DMS153 treated with DMSO at 0.1 percent for 48 hours (cell line): Measurements from ENCODE around the gene RNU5B-1.

Experiments
- DNase-seq: peaks from one replicate; lab custom pipeline; 2025; ENCODE audit not compliant: unreplicated experiment; lab: John Stamatoyannopoulos, UW

Gene RNU5B-1

DNA sequence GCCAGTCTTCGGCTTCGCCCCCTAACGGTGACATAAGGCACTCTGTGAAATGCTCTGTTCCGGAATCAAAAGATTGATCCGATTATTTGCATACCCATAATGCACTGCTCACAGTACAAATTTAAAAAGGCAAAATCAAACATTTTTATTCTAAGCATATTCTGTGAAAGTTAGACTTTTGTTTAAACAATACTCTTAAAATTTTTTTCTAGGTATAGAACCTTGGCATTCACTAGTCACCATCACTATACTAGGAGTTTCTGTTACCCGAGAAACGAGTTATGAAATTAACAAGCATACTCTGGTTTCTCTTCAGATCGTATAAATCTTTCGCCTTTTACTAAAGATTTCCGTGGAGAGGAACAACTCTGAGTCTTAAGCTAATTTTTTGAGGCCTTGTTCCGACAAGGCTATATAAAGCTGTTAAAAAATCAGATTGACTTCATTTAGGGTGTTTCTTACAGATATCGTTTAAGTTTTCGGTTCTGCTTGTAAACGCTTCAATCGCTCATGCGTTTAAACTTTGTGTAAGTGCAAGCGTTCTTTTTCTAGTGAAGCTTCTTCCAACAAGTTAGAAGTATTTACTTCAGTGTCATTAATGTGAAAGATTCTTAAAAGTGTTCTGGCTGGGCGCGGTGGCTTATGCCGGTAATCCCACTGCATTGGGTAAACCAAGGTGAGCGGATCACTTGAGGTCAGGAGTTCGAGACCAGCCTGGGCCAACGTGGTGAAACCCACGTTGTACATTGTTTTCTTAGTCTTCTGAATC is at the start of gene RNU5B-1:
RNU5B-1 (plus strand) TSS at position 297 of the 769 bp plus-strand sequence.
- peak; percentile 71 for DNase-seq

DNA sequence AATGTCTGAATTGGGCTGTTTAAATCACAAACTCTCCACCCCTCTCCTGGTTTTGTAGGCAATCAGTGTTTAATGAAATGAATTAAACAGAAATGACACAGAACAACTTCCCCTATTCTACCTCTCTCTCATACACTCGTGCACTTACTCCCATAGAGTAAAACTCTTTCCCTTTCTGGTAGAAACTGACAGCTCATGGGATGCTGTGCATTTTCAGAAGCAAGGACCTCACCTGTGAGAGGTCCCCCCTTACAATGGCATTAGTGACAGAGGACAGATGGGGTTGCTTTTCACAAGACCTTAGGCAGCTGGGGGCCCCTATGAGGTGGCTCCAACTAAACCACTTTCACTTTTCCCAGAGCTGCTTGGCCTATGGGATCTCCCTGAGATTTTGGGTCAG is 49.7 kb upstream of the RNU5B-1 start:
- no peak for DNase-seq

DNA sequence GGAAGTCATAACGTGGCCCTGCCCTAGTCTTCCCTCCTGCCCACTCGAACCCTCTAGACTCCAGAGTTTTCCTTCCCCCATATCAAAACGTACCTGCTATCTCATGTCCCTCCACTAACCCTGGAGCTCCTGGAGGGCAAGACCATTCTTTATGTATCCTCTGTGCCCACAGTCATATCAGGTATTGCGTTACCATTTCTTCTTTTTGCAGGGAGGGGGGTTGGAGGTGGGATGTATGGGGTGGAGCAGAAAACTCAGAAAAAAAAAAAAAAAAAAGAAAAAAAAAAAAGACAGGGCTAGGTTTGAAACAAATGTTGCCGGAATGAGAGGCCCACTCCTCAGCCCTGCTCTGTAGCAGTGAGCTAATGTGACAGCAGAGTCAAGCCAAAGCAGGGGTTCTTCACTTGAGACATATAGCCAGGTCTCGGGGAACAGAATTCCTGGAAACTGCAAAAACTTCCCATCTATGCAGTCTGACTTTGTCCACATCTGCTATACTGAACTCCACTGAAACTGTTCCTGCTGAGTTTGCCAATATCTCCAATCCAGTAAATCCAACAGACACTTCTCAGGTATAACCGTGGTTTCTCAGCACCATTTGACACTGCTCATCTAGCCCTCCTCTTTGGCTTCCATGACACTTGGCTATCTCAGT is 48.9 kb upstream of the RNU5B-1 start:
- DNase-seq: no peak

DNA sequence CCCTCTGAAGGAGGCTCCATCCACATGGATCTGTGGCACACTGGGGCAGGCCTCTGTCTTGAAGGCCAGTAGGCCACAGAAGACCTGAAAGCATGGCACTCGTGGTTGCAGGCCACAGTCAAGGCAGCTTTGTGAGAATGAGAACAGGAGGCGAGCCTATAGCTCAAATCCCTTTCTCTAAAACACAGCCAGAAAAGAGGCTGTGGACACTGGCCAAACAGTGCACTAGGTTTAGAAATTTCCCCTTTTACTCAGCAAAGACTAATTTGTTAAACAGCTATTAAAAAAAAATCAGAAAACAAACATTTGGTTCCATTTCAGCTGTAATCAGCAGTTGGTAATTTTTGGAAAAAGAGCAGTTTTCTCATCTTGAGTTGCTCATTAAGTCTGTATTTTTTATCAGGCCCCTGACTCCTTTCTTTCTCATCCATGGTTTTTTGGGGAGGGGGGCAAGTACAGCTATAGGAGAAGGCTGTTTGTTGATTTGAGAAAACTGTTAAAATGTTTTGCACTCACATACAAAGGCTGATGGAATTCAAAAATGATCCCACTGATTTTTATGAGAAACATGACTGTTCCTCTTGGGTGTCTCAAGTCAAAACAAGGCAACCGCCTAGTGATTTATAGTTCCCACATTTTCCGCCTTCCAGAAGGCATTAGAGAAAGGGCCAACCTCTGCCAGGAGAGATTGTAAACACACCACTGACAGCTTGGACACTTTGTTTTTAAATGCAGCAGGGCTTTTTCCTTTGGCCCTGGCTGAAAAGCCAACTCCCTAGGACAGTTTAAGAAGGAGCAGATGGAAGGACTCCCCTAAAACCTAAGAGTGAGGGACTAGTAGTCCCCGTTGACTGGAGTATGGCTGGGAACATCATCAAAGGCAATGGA is 45.9 kb upstream of the RNU5B-1 start:
- DNase-seq: no peak

DNA sequence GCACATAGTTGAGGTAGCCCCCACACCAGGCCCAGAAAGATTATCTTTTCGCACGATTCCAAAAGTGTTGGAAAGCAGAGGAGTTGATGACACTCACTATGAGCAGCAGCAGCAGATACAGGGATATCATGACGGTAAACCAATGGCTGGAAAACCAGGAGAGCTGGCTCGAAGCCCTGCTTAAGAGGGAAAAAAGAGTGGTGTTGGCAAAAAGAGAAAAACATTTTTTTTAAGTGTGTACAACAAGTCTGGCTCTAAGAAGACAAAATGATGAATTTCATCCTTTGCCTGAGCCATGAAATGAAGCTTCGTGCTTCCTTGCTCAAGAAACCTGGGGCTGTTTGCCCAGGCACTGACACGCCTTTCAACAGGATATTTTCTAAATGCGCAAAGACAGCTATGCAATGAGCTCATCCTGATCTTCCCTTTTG is 45.1 kb upstream of the RNU5B-1 start:
- no peak for DNase-seq

DNA sequence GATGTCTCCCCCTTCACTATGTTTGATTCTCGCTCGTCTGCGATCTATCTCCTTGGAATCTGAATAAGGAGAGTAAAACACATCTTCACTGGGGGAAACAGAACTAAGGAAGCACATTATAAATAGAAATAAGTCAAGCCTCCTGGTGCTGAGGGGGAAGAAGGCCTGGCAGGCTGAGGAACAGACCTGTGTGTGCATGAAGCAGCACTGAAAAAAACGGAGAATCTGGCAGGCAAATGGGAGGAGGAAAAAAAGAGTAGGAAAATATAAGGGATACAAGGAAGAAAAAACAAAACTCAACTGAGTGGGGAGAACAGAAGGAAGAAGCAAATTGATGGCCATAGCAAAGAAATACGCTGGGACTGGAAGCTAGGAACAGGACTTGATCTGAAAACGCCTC is 43.5 kb upstream of the RNU5B-1 start:
- DNase-seq: no peak

DNA sequence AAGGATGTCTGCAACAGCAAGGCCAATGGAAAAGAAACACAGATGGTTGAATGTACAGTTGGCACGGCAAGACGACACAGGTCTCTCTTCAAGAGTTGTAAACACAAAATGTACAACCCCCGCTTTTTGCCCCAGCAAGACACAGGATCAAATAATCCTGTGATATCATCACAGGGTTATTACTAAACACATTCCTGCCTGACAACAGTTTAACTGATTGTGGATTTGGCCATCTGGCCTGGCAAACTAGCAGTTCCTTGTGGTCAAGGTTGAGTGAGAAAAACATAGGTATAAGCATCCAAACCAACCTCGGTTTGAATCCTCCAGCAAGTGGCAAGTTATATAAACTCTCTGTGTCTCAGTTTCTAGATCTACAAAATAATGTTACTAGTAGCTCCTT is 41.2 kb upstream of the RNU5B-1 start:
- DNase-seq: no peak

DNA sequence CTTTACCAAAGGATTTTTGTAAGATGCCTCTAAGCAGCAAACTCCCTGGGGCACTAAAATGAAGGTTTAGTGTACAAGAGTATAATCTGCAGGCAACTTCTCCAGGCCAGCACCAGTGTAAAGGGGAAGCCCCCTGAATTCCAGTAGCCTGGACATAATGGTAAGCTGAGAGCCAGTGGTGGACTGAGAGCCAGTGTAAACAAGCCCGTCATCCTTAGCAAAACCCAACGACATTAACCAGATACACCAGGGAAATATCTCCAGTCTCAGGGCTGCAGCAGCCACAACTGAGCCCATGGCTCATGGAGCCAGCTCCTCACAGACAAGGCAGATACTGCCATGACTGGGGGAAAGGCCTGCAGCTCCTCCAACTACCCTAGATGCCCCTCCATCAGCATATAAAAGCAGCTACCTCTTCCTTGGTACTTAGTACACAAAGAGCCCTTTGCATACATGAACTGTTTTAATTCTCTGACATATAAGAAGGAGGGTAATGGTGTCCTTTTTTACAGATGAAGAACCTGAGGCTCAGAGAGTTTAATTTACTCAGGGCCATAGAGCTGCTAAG is 39.5 kb upstream of the RNU5B-1 start:
- no peak for DNase-seq

DNA sequence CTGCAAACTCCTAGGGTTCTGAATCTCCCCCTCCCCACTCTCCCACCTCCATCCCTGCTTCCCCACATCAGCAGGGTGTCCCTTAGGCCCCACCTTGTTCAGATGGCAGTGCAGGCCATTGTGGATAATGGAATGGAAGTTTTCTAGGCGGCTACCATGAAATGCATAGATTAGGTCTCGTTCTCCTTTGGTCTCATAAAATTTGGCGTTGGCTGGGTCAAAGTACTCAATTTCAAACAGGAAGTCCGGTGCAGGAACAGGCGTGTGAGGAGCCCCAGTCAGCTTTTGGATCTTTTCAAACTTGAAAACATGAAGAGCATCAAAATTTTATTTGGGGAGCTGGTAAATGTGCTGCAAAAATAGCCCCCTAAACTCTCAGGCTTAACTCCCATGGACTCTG is 38.0 kb upstream of the RNU5B-1 start:
- no peak for DNase-seq

DNA sequence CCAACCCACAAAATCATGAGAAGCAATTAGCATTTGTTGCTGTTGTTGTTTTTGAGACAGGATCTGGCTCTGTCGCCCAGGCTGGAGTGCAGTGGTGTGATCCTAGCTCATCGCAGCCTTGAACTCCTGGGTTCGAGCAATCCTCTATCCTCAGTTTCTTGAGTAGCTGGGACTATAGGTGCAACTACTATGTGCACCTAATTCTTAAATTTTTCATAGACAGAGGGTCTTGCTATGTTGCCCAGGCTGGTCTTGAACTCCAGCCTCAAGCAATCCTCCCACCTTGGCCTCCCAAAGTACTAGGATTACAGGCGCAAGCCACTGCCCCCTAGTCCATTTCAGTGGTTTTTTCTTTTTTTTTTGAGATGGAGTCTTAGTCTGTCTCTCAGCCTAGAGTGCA is 36.1 kb upstream of the RNU5B-1 start:
- no peak for DNase-seq

DNA sequence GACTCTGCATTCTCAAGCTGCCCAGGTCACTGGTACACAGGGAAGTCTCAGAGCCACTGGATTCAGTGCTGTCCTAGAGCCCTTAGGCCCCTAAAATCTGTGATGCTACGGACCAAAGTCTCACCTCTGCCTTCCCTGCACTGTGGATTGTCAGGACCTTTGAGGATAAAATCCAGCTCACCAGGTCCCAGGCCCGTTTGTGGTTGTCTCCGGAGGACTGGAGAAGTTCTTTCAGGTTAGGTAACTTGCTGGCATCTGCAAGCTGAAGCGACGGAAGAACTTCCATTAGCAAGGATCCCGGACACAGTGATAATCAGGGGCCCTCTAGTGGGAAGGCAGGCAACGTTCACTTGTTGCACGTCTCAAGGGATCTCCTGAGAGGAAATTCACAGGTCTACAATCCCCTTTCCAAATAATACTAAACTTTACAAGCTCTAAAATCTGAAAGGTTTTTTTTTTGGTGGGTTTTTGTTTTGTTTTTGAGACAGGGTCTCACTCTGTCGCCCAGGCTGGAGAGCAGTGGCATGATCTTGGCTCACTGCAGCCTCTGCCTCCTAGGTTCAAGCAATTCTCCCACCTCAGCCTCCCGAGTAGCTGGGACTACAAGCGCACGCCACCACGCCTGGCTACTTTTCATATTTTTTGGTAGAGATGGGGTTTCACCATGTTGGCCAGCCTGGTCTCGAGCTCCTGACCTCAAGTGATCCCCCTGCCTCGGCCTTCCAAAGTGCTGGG is 33.5 kb upstream of the RNU5B-1 start:
- peak; percentile 0 for DNase-seq

DNA sequence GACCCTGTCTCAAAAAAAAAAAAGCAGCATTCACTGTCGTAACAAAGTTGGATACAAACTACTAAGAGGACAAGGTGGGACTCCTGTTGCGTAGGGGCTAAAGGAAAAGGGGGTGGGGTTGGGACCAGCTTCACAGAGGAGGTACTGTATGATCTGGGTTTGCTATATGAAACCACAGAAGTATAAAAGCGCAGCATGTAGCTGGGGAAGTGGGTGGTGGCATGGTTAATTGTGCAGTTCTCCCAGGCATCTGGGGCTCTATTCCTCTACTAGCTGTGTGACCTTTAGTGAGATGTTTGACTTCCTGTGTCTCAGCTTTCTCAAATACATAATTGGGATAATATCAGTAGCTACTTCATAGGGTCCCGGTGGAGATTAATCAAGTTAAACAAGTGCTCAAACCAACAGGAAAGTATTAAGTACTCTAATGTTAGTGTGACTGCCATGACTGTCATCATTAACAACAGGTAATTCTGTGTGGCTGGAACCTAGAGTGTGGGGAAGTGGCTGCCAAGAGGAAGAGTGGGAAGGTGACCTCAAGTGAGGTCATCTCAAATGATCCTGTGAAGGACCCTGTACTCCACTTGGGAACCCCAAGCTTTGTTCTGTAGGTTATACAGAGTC is 29.3 kb upstream of the RNU5B-1 start:
- no peak for DNase-seq

DNA sequence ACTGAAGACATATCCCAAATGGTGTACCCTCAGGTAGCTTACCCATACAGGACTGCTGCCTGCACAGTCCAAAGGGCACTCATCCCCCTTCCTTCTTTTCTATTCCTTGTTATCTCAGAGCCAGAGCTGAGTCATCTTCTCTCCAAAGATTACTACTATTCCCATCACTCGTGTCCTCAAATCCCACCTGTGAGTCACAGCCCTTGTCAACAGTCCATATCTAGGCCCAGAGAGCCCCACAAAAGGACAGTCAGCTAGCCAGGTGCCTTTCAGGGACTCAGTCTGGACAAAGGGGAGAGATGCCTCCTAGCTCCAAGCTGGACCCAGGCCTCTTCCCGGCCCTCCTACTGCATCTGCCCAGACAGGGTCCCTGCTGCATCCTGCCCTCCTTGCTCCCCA is 28.8 kb upstream of the RNU5B-1 start:
- DNase-seq: no peak

DNA sequence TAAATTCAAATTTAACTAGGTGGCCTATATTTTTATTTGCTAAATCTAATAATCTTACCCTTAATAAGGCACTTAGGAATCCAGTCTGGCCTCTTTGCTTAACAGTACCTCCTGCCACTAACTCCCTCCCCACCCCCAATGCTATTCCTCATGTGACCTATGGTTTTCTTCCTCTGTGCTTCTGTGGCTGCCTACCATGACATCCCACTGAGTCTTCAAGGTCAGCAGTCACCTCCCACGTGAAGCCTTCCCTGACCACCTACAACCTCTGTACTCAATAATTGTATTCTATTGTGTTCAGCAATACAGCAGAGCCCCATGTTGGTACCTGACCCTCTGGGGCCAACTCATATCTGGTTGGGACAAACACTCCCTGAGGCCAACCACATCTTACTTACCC is 27.5 kb upstream of the RNU5B-1 start:
- DNase-seq: no peak

DNA sequence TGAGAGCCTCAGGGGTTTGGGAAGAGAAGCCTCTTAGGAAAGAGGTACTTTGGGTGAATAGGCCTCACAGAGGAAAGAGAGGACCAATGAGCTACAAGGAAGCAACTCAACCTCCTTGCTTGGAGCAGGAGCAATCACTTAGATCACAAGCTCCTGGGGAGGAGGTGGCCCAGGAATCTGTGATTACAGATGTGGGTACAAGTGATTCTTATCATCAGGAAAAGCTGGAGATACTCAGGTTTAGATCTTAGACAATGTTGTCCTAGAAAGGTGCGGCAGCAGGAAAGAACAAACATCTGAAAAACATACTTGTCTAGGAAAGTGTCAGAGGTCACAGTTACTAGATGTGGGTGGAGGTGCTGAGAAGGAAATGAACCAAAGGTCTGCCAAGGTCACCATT is 26.0 kb upstream of the RNU5B-1 start:
- DNase-seq: no peak

DNA sequence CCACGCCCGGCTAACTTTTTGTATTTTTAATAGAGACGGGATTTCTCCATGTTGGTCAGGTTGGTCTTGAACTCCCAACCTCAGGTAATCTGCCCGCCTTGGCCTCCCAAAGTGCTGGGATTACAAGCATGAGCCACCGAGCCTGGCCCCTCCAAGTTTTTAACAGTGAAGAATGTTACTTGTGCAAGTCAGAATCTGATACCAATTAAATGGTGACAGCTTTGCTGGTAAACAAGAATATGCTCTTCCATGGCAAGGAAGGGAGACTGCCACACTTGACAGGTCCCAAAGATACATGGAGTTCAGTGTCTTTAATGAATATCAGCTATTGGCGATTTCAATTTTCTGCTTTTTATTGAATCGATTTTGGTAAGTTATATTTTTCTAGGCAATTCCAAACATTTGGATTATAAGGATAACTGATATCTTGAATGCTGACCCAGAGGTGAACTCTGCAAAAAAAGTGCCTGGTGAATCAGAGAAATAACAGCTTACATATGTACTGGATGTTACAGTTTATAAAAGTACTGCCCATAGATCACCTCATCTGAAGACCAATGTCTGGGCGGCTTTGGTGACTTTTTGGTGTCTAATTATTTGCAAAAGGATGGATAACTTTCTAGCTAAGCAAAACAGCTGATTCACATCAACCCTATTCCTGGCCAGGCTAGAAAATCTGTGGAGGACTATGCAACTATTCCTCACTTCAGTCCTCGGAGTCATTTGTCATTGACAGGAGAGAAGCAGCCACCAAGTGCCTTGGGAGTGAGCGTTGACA is 19.0 kb upstream of the RNU5B-1 start:
- no peak for DNase-seq

DNA sequence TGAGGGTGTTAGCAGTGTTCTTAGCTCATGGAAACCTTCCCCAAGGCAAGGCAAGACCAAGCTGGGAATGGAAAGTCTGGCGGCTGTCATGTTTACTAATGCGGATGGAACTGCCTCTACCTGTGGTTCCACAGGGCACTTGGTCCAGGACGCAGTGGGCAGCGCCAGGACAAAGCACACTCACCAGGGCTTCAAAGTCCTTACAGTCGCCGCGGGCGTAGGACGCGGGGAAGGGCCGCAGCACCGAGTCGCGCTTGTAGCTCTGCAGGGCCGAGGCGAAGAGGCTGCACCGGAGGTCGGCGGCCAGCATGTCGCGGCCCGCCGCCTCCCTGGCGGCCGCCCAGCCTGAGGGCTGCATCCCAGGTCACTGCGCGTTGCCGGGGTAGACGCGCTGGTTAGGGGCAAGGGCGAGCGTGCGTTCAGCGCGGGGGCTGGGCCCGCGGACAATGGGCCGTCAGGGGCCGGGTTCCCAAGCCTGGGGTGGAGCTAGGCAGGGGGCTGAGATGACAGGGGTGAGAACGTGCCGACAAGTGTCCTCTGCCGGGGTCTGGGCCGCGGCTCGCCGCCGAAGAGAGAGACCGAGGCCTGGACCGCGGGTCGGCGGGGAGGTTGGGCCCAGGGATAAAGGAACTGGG is 18.3 kb upstream of the RNU5B-1 start:
- DNase-seq: no peak

DNA sequence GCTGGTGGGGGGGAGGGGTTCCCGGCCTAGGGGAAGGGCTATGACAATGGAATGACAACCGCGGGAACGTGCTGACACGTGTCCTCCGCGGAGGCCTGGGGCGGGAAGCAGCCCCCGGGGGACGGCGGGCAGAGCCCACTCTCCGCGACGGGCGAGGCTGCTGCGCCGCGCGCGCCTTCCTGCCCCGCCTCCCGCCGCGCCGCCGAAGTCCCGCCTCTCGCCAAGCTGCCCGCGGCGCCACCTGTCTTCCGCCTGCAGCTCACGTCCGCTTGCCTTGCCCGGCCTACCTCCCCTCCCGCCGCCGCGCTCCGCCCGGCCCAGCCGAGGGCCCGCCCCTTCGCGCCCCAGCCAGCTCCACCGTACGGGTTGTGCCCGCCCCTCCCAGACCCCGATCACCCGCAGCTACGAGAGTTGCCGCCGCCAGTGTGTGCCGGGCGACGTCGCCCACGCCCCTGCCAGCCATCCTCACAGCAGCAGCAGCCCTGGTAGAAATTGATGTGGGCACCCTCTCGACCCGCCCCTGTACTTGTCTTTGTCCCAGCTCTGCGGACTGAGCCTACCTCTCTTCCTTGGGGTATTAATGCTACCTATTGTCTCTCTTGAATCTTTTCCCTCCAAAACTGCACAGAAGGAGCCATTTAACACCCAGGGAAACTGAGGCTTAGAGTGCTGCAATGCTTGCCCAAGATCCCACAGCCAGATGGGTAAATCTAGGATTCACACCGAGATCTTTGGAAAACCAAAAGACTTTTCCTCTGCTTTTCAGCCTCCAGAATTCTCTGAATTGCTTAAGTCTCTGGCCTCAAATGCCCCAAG is 17.6 kb upstream of the RNU5B-1 start, which contains the start of gene PARP16:
PARP16 (minus strand) TSS at position 180 of the 816 bp plus-strand sequence. CDS start 457 bp downstream, outside the sequence.
- peak; percentile 36 for DNase-seq
